Fibroblast of skin of scalp (primary cell): Measurements from ENCODE around the gene CDC42EP5.
"Not testable (repeated sequence)": the region's sequence is repeated elsewhere in the genome, so short reads cannot be mapped to it uniquely, and the experiment has no call there.

ENCODE experiments used
- DNase-seq: peaks from one replicate; pipeline ENCODE4 v3.0.0-alpha.2; 2013

CDC42EP5 gene

DNA sequence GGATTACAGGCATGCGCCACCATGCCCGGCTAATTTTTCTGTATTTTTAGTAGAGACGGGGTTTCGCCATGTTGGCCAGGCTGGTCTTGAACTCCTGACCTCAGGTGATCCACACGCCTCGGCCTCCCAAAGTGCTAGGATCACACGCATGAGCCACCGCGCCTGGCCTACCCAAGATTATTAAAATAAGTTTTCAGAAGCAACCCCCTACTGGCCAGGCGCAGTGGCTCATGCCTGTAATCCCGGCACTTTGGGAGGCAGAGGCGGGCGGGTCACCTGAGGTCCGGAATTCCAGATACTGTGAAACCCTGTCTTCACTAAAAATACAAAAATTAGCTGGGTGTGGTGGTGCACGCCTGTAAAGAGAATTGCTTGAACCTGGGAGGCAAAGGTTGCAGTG is 26.7 kb downstream of the CDC42EP5 start:
- not testable (repeated sequence) for DNase-seq

GRCh38 chr19:54444737-54445136 is 28.4 kb downstream of the CDC42EP5 start:
- DNase-seq: no peak

DNA sequence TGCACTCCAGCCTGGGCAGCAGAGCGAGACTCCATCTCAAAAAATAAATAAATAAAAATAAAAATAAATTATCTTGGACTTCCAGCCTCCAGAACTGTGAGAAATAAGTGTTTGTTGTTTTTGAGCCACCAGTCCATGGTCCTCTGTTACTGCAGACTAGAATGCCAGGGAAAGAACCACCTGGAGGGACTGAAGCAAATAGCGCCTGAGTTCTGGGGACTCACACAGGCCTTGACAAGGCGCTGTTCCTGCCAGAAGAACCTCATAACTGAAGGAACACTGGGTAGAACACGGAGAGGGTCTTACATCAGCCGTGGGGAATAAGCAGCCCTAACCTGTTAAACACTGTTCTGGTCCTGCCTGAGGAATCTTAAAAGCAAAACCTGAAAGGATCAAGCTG is 32.5 kb downstream of the CDC42EP5 start:
- no peak for DNase-seq

DNA sequence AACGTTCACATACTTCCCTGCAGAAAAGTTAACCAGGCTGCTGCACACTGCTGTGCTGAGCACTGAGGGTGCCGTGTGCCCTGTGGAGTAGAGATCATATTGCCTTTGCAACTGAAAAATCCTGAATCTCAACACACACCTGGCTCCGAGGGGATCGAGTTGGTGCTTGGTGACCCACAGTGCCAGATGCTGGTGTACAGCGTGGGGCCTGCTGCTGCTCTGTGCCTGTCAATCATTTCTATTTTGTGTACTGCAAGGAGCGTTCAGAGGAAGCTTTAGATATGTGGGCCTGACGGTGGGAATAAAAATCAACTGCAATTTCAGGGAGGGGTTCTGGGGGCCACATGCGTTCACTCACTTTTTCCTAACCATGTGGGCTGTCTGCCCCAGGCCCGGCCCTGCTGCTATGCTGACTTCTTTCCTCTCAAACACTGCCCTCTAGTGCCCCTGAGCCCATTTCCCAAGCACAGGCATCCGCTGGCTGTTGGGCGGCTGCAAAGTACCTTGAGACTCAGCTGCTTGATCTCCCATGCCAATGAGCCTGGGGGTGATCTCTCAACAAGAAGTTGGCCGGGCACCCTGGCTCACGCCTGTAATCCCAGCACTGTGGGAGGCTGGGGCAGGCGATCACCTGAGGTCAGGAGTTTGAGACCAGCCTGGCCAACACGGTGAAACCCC is 33.8 kb downstream of the CDC42EP5 start:
- DNase-seq: peak; percentile 38

DNA sequence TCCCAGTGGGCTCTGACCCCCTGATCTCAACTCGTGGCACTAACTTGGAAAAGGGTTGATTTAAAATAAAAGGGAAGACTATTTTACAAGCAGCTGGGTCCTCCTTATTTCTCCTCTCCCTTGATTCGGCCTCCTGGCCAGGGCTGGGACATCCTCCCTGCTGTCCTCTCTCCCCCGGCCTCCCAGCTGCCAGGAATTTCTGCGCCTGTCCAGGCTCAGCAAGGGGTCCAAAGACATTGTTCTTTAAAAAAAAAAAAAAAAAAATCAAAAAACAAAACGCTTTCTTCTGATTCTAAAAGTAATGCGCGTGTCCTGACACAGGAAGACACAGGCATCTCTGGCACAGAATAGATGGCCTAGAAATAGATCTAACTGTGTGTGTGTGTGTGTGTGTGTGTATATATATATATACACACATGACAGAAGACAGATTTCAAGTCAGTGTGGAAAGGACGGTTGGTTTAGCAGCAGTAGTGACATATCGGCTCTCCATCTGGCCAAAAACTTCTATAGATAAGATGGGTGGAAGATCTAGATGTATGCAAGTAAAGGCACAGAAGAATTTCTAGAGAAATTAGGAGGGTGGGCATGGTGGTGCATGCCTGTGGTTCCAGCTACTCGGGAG is 36.4 kb downstream of the CDC42EP5 start:
- no peak for DNase-seq

DNA sequence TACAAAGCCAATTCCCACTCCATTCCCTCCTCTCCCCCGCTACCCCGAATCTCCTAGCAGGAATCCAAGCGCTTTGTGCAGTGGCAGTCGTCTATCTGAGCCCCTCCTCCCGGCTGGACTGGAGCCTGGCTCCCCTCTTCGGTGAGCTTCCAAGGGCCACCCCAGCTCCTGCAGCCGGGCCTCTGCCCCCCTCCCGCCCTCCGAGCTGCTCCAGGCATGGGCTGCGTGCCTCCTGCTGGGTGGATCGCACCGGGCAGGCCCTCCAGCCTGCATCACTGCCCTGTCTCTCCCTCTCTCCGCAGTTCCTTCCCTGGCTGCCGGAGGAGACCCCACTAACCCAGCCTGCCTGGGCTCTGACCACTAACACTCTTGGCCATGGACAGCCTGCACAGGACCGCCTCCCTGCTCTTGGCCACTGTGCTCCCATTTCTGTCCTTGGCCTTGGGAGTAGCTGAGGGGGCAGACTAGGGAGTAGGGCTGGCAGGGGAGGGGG is 37.0 kb downstream of the CDC42EP5 start:
- DNase-seq: no peak

GRCh38 chr19:54435551-54436016 is 37.5 kb downstream of the CDC42EP5 start:
- no peak for DNase-seq

GRCh38 chr19:54434873-54435214 is 38.3 kb downstream of the CDC42EP5 start:
- no peak for DNase-seq

DNA sequence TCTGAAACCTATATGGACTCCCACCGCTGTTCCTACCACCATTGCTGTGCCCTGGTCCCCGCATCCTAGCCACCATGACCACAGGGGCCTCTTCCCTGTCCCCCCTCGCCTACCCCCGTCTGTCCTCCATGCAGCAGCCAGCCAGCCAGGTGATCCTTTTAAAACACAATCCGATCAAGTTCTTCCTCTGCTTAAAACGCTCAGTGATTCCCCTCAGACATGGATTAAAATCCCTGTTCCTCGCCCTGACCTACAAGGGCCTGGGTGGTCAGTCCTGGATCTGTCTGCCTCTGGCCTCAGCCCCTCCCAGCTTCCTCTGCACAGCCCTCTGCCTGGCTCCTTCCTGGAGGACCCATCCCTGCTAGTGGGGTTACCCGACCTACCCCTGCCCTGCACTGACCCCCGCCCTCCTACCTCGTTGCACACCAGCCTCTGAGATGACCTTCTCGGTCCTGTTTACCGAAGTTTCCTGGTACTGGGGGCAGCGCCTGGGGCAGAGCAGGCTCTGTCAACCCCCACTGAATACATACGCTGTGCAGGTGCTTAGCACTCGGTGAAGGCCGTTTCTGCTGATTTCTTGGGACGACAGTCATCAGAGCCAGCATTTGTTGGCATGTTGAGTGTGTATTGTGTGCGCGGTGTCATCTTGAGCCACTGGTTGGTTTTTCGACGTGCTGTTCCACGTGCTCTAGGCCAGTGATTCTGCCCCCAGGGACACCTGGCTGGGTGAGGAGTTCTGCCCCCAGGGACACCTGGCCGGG is 38.8 kb downstream of the CDC42EP5 start:
- DNase-seq: no peak

DNA sequence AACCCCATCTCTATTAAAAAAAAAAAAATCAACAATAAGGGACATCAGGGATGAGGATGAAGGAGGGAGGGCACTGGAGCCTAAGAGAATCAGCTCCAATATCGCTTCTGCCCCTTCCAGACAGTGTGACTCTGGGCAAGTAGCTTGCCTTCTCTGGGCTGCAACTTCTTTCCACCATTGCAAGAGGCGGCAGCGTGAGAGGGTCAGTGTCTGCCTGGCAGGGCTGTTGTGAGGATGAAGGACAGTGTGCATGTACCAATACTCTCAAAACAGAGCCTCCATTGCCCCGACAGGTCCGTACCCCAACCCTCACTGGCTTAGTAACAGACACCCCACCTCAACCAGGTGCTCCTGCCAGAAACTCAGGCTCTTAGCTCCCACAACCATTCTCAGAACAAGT is 39.4 kb downstream of the CDC42EP5 start:
- DNase-seq: no peak

DNA sequence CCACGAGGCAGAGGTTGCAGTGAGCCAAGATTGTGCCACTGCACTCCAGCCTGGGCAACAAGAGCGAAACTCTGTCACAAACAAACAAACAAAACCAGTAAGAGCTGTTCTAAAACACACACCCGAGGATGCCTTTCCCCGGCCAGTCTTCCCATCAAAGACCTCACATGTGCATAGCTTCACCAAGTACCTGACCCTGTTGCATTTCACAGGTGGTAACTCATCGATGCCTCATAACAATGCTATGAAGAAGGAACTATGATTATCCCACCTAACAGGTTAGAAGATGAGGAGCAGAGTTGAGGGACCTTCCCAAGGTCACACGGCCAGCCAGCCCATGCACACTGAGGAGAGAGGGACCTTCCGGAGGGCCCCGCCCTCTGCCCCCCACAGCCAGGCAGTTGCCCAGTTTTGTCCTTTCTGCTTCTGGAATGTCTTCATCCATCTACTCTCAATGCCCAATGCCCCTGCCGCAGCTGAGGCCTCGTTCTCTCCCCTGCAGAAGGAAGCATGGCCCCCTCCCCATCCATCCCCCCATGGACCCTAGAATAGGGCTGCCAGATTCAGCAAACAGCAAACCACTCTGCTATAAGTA is 40.9 kb downstream of the CDC42EP5 start:
- DNase-seq: no peak

- no peak for DNase-seq
Observed at GRCh38 chr19:54431255-54431838, 41.7 kb downstream of the CDC42EP5 start.

DNA sequence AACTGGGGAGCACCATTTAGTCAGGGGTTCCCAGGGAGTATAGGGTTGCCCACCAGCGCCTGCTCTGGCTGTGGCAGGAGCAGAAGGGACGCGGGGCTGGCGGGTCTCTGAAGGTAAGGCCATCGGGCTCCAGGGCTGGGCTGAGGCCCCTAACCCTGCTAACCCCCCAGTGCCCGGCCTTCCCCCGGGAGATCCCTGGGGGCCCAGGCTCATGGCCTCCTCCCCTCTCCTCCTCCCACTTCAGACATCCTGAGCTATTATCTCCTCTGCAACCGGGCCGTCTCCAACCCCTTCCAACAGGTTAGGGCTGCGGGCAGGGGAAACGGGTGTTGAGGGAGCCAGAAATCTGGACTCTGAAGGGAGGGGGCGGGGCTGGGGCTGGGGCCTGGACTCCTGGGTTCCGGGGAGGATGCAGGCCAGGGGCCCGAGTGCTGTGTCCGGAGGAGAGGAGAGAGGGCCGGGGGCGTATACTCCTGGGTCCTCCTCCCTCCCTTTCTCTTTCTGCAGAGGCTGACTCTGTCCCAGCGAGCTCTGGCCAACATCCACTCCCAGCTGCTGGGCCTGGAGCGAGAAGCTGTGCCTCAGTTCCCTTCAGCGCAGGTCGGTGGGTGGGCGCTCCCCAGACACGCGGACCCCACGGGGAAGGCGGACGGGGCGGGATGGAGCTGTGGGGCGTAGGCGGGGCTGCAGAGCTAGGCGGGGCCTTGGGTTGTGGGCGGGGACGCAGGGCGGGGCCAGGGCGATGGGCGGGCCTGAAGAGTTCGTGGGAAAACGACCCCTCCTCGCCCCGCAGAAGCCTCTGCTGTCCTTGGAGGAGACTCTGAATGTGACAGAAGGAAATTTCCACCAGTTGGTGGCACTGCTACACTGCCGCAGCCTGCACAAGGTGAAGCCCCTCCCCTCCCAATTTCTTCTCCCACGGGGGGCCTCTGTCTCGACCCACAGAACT is 42.5 kb downstream of the CDC42EP5 start:
- DNase-seq: peak; percentile 21

DNA sequence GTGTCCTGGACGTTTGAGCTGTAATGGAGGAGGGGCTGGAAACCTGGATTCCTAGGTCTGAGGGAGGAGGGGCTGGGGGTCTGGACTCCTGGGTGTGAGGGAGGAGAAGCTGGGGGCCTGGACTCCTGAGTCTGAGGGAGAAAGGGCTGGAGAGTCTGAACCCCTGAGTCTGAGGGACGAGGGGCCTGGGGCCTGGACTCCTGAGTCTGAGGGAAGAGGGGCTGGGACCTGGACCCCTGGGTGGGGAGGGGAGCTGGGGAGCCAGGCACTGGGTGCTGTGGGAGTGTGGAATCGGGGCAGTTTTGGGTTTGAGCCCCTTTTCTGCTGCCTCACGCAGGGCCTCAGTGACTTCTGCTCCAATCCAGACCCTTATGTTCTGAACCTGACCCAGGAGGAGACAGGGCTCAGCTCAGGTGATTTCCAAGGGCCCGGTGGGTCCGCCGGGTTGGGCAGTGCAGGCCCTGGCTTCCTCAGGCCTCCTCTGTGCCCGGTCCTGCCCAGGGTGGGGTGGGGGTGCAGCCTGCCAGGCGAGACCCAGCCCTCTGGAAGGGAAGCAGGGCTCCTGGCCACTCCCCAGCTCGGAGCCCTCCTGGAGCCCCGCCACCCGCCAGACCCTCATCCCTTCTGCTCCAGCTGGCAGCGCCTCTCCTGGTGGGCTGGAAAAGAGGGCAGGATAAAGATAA is 43.4 kb downstream of the CDC42EP5 start:
- DNase-seq: no peak

DNA sequence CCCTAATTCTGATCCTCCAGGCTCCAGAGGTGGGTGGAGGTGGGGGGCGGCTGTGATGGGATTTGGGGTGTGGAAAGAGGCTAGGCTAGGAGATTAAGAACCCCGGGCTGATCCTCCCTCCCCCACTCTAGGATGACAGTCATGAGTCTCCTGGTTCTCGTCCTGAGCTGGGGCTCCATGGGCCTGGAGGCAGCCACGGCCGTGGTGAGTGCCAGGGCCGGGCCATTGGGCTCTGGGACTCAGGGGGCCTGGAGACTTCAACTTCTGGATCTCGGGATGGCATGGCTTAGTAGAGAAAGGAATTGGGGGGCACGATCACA is 44.0 kb downstream of the CDC42EP5 start:
- no peak for DNase-seq

- DNase-seq: no peak
Observed at GRCh38 chr19:54428323-54429175, 44.5 kb downstream of the CDC42EP5 start.

GRCh38 chr19:54427586-54427985 is 45.5 kb downstream of the CDC42EP5 start:
- DNase-seq: no peak

DNA sequence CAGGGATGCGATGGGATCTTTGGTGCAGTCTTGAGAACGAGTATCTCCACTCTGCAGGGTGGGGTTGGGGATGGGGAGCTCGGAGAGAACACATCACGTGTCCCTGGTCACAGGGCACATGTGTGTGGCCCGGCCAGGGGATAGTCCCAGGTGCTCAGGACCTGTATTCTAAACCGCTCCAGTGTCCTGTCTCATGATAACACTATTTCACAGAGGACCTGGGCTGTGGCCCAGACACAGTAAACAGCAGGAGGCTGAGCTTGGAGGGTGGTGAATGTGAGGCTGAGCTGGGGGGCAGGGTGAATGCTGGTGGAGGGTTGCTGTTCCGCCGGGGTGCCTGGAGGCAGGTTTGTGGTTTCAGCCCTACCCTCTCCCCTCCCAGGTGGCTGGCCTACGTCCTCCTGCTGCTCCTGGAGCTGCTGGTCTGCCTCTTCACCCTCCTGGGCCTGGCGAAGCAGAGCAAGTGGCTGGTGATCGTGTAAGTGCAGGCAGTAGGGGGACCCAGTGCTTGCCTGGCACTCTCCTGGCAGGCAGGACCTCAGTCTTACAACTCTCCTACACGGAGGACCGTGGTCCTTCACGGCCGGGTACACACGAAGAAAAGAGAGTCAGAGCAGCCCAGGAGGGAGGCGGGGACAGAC is 46.7 kb downstream of the CDC42EP5 start:
- DNase-seq: no peak

DNA sequence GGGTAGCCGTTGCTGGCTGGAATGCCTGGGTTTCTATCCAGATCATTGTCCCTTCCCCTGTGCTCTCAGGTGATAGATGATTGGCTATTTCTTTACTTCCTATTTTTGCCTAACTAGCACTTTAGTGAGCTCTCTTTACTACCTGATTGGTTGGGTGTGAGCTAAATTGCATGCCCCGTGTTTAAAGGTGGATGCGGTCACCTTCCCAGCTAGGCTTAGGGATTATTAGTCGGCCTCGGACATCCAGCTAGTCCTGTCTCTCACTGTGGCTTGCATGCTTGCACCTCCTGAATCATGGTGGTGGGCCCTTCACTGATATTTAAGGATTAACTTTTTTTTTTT is 47.7 kb downstream of the CDC42EP5 start:
- no peak for DNase-seq
